GM23338 (cell line): Measurements from ENCODE around the gene PLEKHM2. TPM values are rescaled to one million over a fixed set of nuclear protein-coding genes. Genes with fewer than 3 reads are reported as not detected.

Experiments used
- ATAC-seq: fragments of 200-7000 bp; cut with Tn5 transposase; 3 replicates; pipeline ENCODE4 v1.9.1; 2020
- DNase-seq: peaks from one replicate; pipeline ENCODE4 v3.0.0-alpha.2; 2015; ENCODE audit warnings: low spot score
- H2AFZ ChIP-seq: fragments of 200-600 bp; sonication (generic); 2 replicates; pipeline ENCODE4 v1.8.0; 2016; ENCODE audit warnings: antibody characterized with exemption, mild to moderate bottlenecking, moderate library complexity
- H3F3A ChIP-seq: fragments of 200-600 bp; sonication (generic); replicated peaks from 2 replicates; pipeline ENCODE4 v1.8.0; 2017; ENCODE audit warnings: antibody characterized with exemption, mixed run types, low read depth
- H3K27ac ChIP-seq: fragments of 200-600 bp; sonication (generic); 2 replicates; pipeline ENCODE4 v1.6.1; 2016; ENCODE audit warnings: low read depth
- H3K27me3 ChIP-seq: fragments of 200-600 bp; sonication (generic); 2 replicates; pipeline ENCODE4 v1.8.0; 2016; ENCODE audit warnings: mild to moderate bottlenecking, mixed run types, moderate library complexity; ENCODE audit not compliant: insufficient read depth
- H3K36me3 ChIP-seq: fragments of 200-600 bp; sonication (generic); 2 replicates; pipeline ENCODE4 v1.8.0; 2016; ENCODE audit warnings: mild to moderate bottlenecking; ENCODE audit not compliant: insufficient read depth
- H3K4me1 ChIP-seq: fragments of 200-600 bp; sonication (generic); 2 replicates; pipeline ENCODE4 v1.8.0; 2016; ENCODE audit warnings: mild to moderate bottlenecking, moderate library complexity; ENCODE audit not compliant: insufficient read depth
- H3K4me2 ChIP-seq: fragments of 200-600 bp; sonication (generic); 2 replicates; pipeline ENCODE4 v1.7.1; 2017; ENCODE audit warnings: mixed run types
- H3K4me3 ChIP-seq: fragments of 200-600 bp; sonication (generic); 2 replicates; pipeline ENCODE4 v1.6.1; 2016; ENCODE audit warnings: mixed run types
- H3K79me2 ChIP-seq: fragments of 200-600 bp; sonication (generic); replicated peaks from 2 replicates; pipeline ENCODE4 v1.8.0; 2017; ENCODE audit warnings: mild to moderate bottlenecking; ENCODE audit not compliant: insufficient read depth
- H3K9me2 ChIP-seq: fragments of 200-600 bp; sonication (generic); 2 replicates; pipeline ENCODE4 v1.8.0; 2017; ENCODE audit not compliant: insufficient read depth
- H4K20me1 ChIP-seq: fragments of 200-600 bp; sonication (generic); replicated peaks from 2 replicates; pipeline ENCODE4 v1.8.0; 2017; ENCODE audit warnings: mild to moderate bottlenecking; ENCODE audit not compliant: insufficient read depth
- H3K27ac Mint-ChIP-seq: 2 replicates; pipeline ENCODE4 v1.8.0; 2020; ENCODE audit warnings: inconsistent platforms, mild to moderate bottlenecking, moderate library complexity, mixed read lengths
- H3K27me3 Mint-ChIP-seq: 3 replicates; pipeline ENCODE4 v1.8.0; 2022; ENCODE audit warnings: low read depth, mild to moderate bottlenecking, moderate library complexity, mixed read lengths, inconsistent platforms; ENCODE audit not compliant: insufficient read depth, poor library complexity
- H3K36me3 Mint-ChIP-seq: 3 replicates; pipeline ENCODE4 v1.8.0; 2021; ENCODE audit warnings: low read depth, mild to moderate bottlenecking, inconsistent platforms, moderate library complexity, mixed read lengths
- H3K4me1 Mint-ChIP-seq: 3 replicates; pipeline ENCODE4 v1.8.0; 2020; ENCODE audit warnings: mild to moderate bottlenecking, inconsistent platforms, mixed read lengths
- H3K4me3 Mint-ChIP-seq: 3 replicates; pipeline ENCODE4 v1.8.0; 2021; ENCODE audit warnings: moderate library complexity, mild to moderate bottlenecking, inconsistent platforms, mixed read lengths
- H3K9me3 Mint-ChIP-seq: 3 replicates; pipeline ENCODE4 v1.8.0; 2020; ENCODE audit warnings: moderate library complexity, mild to moderate bottlenecking, inconsistent platforms, mixed read lengths
- CREB1 ChIP-seq: fragments of 250-450 bp; sonication (Bioruptor Pico); IDR thresholded peaks from 2 replicates; pipeline ENCODE4 v1.5.0; 2020; ENCODE audit warnings: low read depth, mild to moderate bottlenecking, moderate library complexity
- ETS1 ChIP-seq: IDR thresholded peaks from 2 replicates; pipeline ENCODE4 v1.6.1; 2016; ENCODE audit warnings: antibody characterized with exemption
- EZH2 ChIP-seq: fragments of 200-600 bp; sonication (generic); IDR thresholded peaks from one replicate; pipeline ENCODE4 v1.8.0; 2017; ENCODE audit warnings: antibody characterized with exemption, mild to moderate bottlenecking, low read depth; ENCODE audit not compliant: unreplicated experiment
- EZH2phosphoT487 ChIP-seq: fragments of 200-600 bp; sonication (generic); IDR thresholded peaks from one replicate; pipeline ENCODE4 v1.8.1; 2018; ENCODE audit warnings: antibody characterized with exemption; ENCODE audit not compliant: unreplicated experiment
- JUNB ChIP-seq: IDR thresholded peaks from one replicate; pipeline ENCODE4 v1.6.1; 2016; ENCODE audit warnings: antibody characterized with exemption; ENCODE audit not compliant: unreplicated experiment
- NANOG ChIP-seq: IDR thresholded peaks from 2 replicates; pipeline ENCODE4 v1.6.1; 2016; ENCODE audit warnings: antibody characterized with exemption, borderline replicate concordance
- POLR2AphosphoS5 ChIP-seq: IDR thresholded peaks from 2 replicates; pipeline ENCODE4 v1.6.1; 2016; ENCODE audit warnings: antibody characterized with exemption, low read depth
- STAT1 ChIP-seq: IDR thresholded peaks from one replicate; pipeline ENCODE4 v1.6.1; 2016; ENCODE audit warnings: antibody characterized with exemption; ENCODE audit not compliant: unreplicated experiment
- ZNF114 ChIP-seq: fragments of 250-450 bp; sonication (Bioruptor Pico); IDR thresholded peaks from 2 replicates; pipeline ENCODE4 v1.5.0; 2020; ENCODE audit warnings: mild to moderate bottlenecking, moderate library complexity
- ZNF462 ChIP-seq: fragments of 250-450 bp; sonication (Bioruptor Pico); IDR thresholded peaks from 2 replicates; pipeline ENCODE4 v1.5.0; 2020; ENCODE audit warnings: mild to moderate bottlenecking, moderate library complexity
- polyA plus RNA-seq: library from polyadenylated mRNA; unstranded; fragments of >200 nt; fragmentation: Nextera tagmentation; extraction: Ambion mirVana; gene quantifications from 2 replicates; pipeline ENCODE4 v1.2.1, GENCODE V29; 2016
- total RNA-seq: library from RNA; depleted of rRNA; stranded (reverse); fragments of >200 nt; shearing (Covaris generic); gene quantifications from 2 replicates; pipeline ENCODE4 v1.2.3, GENCODE V29; 2014
- TF ChIP-seq, protein P1 (sequence below), 2 experiments: fragments of 200-600 bp in 1 of 2; sonication (generic) in 1 of 2; conservative IDR thresholded peaks; 2 replicates each; pipeline versions ENCODE4 v1.5.1 to v1.6.1; 2016 to 2017; ENCODE audit warnings: antibody characterized with exemption in 2 of 2, low read depth in 2 of 2, mild to moderate bottlenecking in 2 of 2, moderate library complexity in 1 of 2
- TF ChIP-seq, protein P2 (sequence below): IDR thresholded peaks from one replicate; pipeline ENCODE4 v1.6.1; 2018; ENCODE audit warnings: antibody characterized with exemption; ENCODE audit not compliant: unreplicated experiment

Gene PLEKHM2
- total and polyA plus RNA-seq, 2 experiments from 2014 or later = 11.2 to 40.0 TPM

DNA sequence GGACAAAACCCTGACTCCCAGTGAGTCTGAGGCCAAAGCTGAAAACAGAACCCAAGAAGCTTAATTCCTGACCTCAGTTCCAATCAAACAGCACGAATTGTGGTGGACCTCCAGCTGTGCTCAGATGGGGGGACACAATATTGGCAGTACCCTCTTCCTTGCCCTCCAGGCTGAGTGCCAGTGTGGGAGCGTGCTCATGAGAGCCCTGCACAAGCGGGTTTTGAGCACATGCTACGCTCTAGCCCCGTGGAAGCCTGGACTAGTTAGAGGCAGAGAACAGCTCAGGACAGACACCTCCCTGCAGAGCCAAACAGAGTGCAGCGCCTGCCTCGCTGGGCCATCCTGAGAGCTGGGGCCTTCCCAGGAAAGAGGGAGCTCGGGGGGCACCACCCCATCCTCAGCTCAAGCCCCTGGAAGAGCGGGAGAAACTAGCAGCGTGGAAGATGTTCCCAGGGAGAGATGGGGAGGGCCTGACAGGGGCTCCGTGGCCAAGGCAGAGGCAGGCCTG lies 49.2 kb downstream of the PLEKHM2 start:
- no peak overlapping the region for H3K4me2 ChIP-seq
- Mint-ChIP-seq H3K9me3 (no peaks in the 10 kb centered on the region), H3K4me1 (0 out of 3 replicates have a peak, but pooled peaks cover 2% of the 10 kb centered on the region), H3K36me3 (peaks cover 20% of the 10 kb centered on the region; the same call in 2 of the 3 replicates), H3K4me3 (no peak overlapping the region), H3K27me3 (peaks cover 8% of the 10 kb centered on the region), H3K27ac (no peak overlapping the region)
- DNase-seq (no peak), ATAC-seq (no peak)
- H3K27ac ChIP-seq = no peak overlapping the region
- no peak overlapping the region for H2AFZ ChIP-seq
- TF ChIP-seq EZH2 (no peak), ZNF114 (CRISPR knock-in tag) (no peak), POLR2AphosphoS5 (no peak), NANOG (no peak), STAT1 (no peak), EZH2phosphoT487 (no peak), ETS1 (no peak), JUNB (no peak), ZNF462 (CRISPR knock-in tag) (no peak), CREB1 (CRISPR knock-in tag) (no peak)
- TF ChIP-seq, protein P1, sequence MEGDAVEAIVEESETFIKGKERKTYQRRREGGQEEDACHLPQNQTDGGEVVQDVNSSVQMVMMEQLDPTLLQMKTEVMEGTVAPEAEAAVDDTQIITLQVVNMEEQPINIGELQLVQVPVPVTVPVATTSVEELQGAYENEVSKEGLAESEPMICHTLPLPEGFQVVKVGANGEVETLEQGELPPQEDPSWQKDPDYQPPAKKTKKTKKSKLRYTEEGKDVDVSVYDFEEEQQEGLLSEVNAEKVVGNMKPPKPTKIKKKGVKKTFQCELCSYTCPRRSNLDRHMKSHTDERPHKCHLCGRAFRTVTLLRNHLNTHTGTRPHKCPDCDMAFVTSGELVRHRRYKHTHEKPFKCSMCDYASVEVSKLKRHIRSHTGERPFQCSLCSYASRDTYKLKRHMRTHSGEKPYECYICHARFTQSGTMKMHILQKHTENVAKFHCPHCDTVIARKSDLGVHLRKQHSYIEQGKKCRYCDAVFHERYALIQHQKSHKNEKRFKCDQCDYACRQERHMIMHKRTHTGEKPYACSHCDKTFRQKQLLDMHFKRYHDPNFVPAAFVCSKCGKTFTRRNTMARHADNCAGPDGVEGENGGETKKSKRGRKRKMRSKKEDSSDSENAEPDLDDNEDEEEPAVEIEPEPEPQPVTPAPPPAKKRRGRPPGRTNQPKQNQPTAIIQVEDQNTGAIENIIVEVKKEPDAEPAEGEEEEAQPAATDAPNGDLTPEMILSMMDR (conservative IDR thresholded peaks at IDR 0.05; ENCODE audit: low read depth in 2 of 2) = no peak
- TF ChIP-seq, protein P2, sequence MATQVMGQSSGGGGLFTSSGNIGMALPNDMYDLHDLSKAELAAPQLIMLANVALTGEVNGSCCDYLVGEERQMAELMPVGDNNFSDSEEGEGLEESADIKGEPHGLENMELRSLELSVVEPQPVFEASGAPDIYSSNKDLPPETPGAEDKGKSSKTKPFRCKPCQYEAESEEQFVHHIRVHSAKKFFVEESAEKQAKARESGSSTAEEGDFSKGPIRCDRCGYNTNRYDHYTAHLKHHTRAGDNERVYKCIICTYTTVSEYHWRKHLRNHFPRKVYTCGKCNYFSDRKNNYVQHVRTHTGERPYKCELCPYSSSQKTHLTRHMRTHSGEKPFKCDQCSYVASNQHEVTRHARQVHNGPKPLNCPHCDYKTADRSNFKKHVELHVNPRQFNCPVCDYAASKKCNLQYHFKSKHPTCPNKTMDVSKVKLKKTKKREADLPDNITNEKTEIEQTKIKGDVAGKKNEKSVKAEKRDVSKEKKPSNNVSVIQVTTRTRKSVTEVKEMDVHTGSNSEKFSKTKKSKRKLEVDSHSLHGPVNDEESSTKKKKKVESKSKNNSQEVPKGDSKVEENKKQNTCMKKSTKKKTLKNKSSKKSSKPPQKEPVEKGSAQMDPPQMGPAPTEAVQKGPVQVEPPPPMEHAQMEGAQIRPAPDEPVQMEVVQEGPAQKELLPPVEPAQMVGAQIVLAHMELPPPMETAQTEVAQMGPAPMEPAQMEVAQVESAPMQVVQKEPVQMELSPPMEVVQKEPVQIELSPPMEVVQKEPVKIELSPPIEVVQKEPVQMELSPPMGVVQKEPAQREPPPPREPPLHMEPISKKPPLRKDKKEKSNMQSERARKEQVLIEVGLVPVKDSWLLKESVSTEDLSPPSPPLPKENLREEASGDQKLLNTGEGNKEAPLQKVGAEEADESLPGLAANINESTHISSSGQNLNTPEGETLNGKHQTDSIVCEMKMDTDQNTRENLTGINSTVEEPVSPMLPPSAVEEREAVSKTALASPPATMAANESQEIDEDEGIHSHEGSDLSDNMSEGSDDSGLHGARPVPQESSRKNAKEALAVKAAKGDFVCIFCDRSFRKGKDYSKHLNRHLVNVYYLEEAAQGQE = no peak
- H3K79me2 ChIP-seq = no peaks in the 10 kb centered on the region
- H4K20me1 ChIP-seq = no peaks in the 10 kb centered on the region
- no peaks in the 10 kb centered on the region for H3K27me3 ChIP-seq
- no peaks in the 10 kb centered on the region for H3F3A ChIP-seq
- no peaks in the 10 kb centered on the region for H3K36me3 ChIP-seq
- H3K4me1 ChIP-seq = no peaks in the 10 kb centered on the region
- no peak overlapping the region for H3K4me3 ChIP-seq
- H3K9me2 ChIP-seq = no peaks in the 10 kb centered on the region
